UCSD-AML1 (cell line): ENCODE measurements around the gene GLUL.
A peak's percentile ranks its signal among the peaks of the same experiment; 100 is the strongest.
"Not testable (repeated sequence)": the region's sequence is repeated elsewhere in the genome, so short reads cannot be mapped to it uniquely, and the experiment has no call there.

ENCODE experiments used
- DNase-seq: peaks from one replicate; lab custom pipeline; 2025; ENCODE audit not compliant: unreplicated experiment; lab: John Stamatoyannopoulos, UW

GLUL gene

GRCh38 chr1:182395906-182396305, 4.3 kb upstream of the GLUL start:
- DNase-seq, result no peak

GRCh38 chr1:182394055-182394775, 2.6 kb upstream of the GLUL start:
- DNase-seq, result no peak

GRCh38 chr1:182392050-182393028, 749 bp upstream of the GLUL start:
- DNase-seq, result peak; percentile 80

GRCh38 chr1:182391028-182391361, 595 bp downstream of the GLUL start:
- no peak for DNase-seq

- peak; percentile 22 for DNase-seq
Measured at GRCh38 chr1:182389619-182390047, 2.0 kb downstream of the GLUL start.

GRCh38 chr1:182388392-182389134, 3.0 kb downstream of the GLUL start:
- DNase-seq, result no peak

- no peak for DNase-seq
Measured at GRCh38 chr1:182387566-182387965, 4.0 kb downstream of the GLUL start.

- no peak for DNase-seq
Measured at GRCh38 chr1:182386980-182387379, 4.6 kb downstream of the GLUL start.

GRCh38 chr1:182385885-182386853, 5.4 kb downstream of the GLUL start:
- no peak for DNase-seq

GRCh38 chr1:182384387-182384960, 7.1 kb downstream of the GLUL start:
- no peak for DNase-seq

GRCh38 chr1:182383934-182384333, 7.7 kb downstream of the GLUL start:
- no peak for DNase-seq

GRCh38 chr1:182383037-182383661, 8.4 kb downstream of the GLUL start:
- DNase-seq, result no peak

- no peak for DNase-seq
Measured at GRCh38 chr1:182381962-182382819, 9.4 kb downstream of the GLUL start.

GRCh38 chr1:182380199-182380598, 11.4 kb downstream of the GLUL start:
- no peak for DNase-seq

GRCh38 chr1:182379781-182380180, 11.8 kb downstream of the GLUL start:
- DNase-seq, result not testable (repeated sequence)

GRCh38 chr1:182376936-182377574, 14.5 kb downstream of the GLUL start:
- no peak for DNase-seq

GRCh38 chr1:182374101-182374834, 17.3 kb downstream of the GLUL start:
- no peak for DNase-seq
